Fibroblast of peridontal ligament (primary cell): ENCODE data around the gene STON1.
"Not testable (repeated sequence)": the region's sequence is repeated elsewhere in the genome, so short reads cannot be mapped to it uniquely, and the experiment has no call there.

Experiments used
- DNase-seq: peaks from one replicate; pipeline ENCODE4 v3.0.0-alpha.2; 2010; ENCODE audit errors: extremely low read depth

The STON1 gene

GRCh38 chr2:48572816-48573215 lies 42.9 kb downstream of the STON1 start:
- DNase-seq = no peak

- no peak for DNase-seq
These were observed 44.7 kb downstream of the STON1 start for GRCh38 chr2:48574353-48575287.

GRCh38 chr2:48578313-48578712 lies 48.4 kb downstream of the STON1 start:
- DNase-seq = no peak

GRCh38 chr2:48583961-48584360 lies 54.0 kb downstream of the STON1 start:
- DNase-seq = no peak

GRCh38 chr2:48584551-48584950 lies 54.6 kb downstream of the STON1 start:
- DNase-seq = no peak

GRCh38 chr2:48586433-48586832 lies 56.5 kb downstream of the STON1 start:
- no peak for DNase-seq

GRCh38 chr2:48587560-48587959 lies 57.6 kb downstream of the STON1 start:
- no peak for DNase-seq

GRCh38 chr2:48587961-48588360 lies 58.0 kb downstream of the STON1 start:
- DNase-seq = no peak

- no peak for DNase-seq
These were observed 58.8 kb downstream of the STON1 start for GRCh38 chr2:48588745-48589144.

GRCh38 chr2:48589170-48589767 lies 59.3 kb downstream of the STON1 start:
- peak; percentile 75 for DNase-seq

GRCh38 chr2:48590017-48590416 lies 60.1 kb downstream of the STON1 start:
- no peak for DNase-seq

GRCh38 chr2:48592067-48592466 lies 62.1 kb downstream of the STON1 start:
- DNase-seq = no peak

GRCh38 chr2:48596751-48597150 lies 66.8 kb downstream of the STON1 start:
- DNase-seq = not testable (repeated sequence)

GRCh38 chr2:48597492-48597891 lies 67.5 kb downstream of the STON1 start:
- no peak for DNase-seq

GRCh38 chr2:48600204-48600813 lies 70.4 kb downstream of the STON1 start:
- peak; percentile 76 for DNase-seq

- DNase-seq = peak; percentile 83
These were observed 71.0 kb downstream of the STON1 start for GRCh38 chr2:48600917-48601316.

GRCh38 chr2:48601349-48601748 lies 71.4 kb downstream of the STON1 start:
- DNase-seq = no peak

- no peak for DNase-seq
These were observed 75.7 kb downstream of the STON1 start for GRCh38 chr2:48605482-48606175.

- DNase-seq = peak; percentile 65
These were observed 77.5 kb downstream of the STON1 start for GRCh38 chr2:48607307-48608014.

- no peak for DNase-seq
These were observed 83.3 kb downstream of the STON1 start for GRCh38 chr2:48613211-48613610.

GRCh38 chr2:48614581-48614980 lies 84.6 kb downstream of the STON1 start:
- not testable (repeated sequence) for DNase-seq
